ENCODE measurements around the gene ZNRF1. TPM values are rescaled to one million over a fixed set of nuclear protein-coding genes. Genes with fewer than 3 reads are reported as not detected.

ZNRF1 gene
- total and polyA plus RNA-seq, 2 of the 4 experiments (the other 2 are of a cell fraction), result 8.2 to 20.7 TPM

DNA sequence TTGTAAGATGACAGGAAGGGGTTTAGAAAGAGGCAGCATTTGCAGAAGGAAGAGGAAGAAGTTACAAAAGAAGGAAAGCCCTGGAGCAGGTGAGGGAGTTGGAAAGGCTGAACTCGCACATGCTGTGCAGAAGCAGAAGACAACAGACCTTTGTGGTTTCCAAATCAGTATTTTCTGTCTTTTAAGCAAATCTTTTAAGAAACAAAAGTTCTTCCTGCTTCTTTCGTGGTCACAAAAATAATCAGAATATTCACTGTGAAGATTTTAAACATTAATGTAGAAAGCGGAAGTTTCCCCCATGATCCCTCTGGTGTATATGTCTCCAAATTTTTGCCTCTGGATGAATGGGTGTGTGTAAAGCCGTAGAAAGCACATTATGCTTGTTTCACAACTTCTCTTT lies 25.8 kb downstream of the ZNRF1 start:
- Histone ChIP-seq H3K27me3 (ENCODE audit: control insufficient read depth, insufficient read depth, low read length) (no peaks in the 10 kb centered on the region), H3K36me3 (ENCODE audit: control insufficient read depth, insufficient read depth, low read length) (no peaks in the 10 kb centered on the region), H2AK5ac (ENCODE audit: low read depth, low read length) (no peak overlapping the region), H4K8ac (ENCODE audit: low read depth in 2 of 2, low read length in 2 of 2) (0 out of 4 replicates have a peak overlapping the region, but pooled peaks of 1 of the 2 experiments have one; percentile 9), H2BK5ac (ENCODE audit: low read depth, low read length, poor library complexity, severe bottlenecking) (no peak overlapping the region), H4K5ac (ENCODE audit: low read depth, low read length) (0 out of 2 replicates have a peak overlapping the region, but pooled peaks have one; percentile 29), H3K9me3 (ENCODE audit: control insufficient read depth, insufficient read depth, low read length) (peaks cover 4% of the 10 kb centered on the region), H2AFZ (replicated peaks; ENCODE audit: low read length, poor library complexity) (no peak overlapping the region), H2AK9ac (replicated peaks; ENCODE audit: low read depth, low read length, poor library complexity) (no peak overlapping the region), H3K56ac (ENCODE audit: extremely low read depth, insufficient read depth, low read length) (no peak overlapping the region), H3K14ac (replicated peaks; ENCODE audit: low read depth, low read length) (0 out of 2 replicates have a peak overlapping the region, but pooled peaks have one; percentile 10), H3K9me1 (ENCODE audit: insufficient read depth, low read length) (peaks cover 10% of the 10 kb centered on the region; the same call in 1 of the 2 replicates), H2BK120ac (ENCODE audit: low read depth, low read length) (no peak overlapping the region; the same call in 1 of the 2 replicates), H2BK15ac (ENCODE audit: low read depth, low read length) (no peak overlapping the region), H4K91ac (ENCODE audit: insufficient read depth, low read depth, low read length) (peak overlapping the region; percentile 40), H2BK20ac (ENCODE audit: low read depth, low read length) (peak overlapping the region; percentile 27; the same call in 1 of the 2 replicates), H3K4ac (ENCODE audit: low read depth, low read length) (no peak overlapping the region; the same call in 1 of the 2 replicates), H3K4me2 (ENCODE audit: low read depth, low read length) (no peak overlapping the region), H3K18ac (ENCODE audit: low read depth, low read length) (peak overlapping the region; percentile 57; the same call in 1 of the 2 replicates), H3K4me1 (ENCODE audit: control insufficient read depth, insufficient read depth, low read length) (peaks cover 24% of the 10 kb centered on the region), H3K79me1 (ENCODE audit: low read depth in 1 of 2, low read length in 2 of 2) (peaks cover 30 to 61% of the 10 kb centered on the region in 2 experiments), H3K27ac (ENCODE audit: insufficient read depth, low read length) (peak overlapping the region; percentile 30; the same call in 1 of the 2 replicates), H3K4me3 (ENCODE audit: insufficient read depth, low read depth, low read length) (no peak overlapping the region), H3K9ac (ENCODE audit: low read depth, low read length) (no peak overlapping the region), H3K23ac (ENCODE audit: low read depth, low read length) (no peak overlapping the region), H4K20me1 (ENCODE audit: insufficient read depth, low read length) (peaks cover 9% of the 10 kb centered on the region; the same call in 1 of the 2 replicates)
- no CpG with 5 or more reads among the region's 4 CpGs for WGBS, 2 experiments (ENCODE audit: extremely low coverage in 2 of 2, insufficient read length in 1 of 2)
- dilution Hi-C loops (cut with HindIII; ENCODE audit: low sequenced_read_pairs, unreplicated experiment) (no loop called here), in situ Hi-C loops (cut with MboI; ENCODE audit: low sequenced_read_pairs) (no loop called here), intact Hi-C loops (cut with micrococcal nuclease) (no loop called here)
- DNase-seq (no peak), ATAC-seq (ENCODE audit: low read depth) (no peak)
- TF ChIP-seq POLR2A (IDR thresholded peaks at IDR 0.05; ENCODE audit: low read depth, low read length), result no peak
- no peak for TF ChIP-seq RFX5 (IDR thresholded peaks at IDR 0.05; ENCODE audit: low read depth, low read length)
- TF ChIP-seq, protein P1, sequence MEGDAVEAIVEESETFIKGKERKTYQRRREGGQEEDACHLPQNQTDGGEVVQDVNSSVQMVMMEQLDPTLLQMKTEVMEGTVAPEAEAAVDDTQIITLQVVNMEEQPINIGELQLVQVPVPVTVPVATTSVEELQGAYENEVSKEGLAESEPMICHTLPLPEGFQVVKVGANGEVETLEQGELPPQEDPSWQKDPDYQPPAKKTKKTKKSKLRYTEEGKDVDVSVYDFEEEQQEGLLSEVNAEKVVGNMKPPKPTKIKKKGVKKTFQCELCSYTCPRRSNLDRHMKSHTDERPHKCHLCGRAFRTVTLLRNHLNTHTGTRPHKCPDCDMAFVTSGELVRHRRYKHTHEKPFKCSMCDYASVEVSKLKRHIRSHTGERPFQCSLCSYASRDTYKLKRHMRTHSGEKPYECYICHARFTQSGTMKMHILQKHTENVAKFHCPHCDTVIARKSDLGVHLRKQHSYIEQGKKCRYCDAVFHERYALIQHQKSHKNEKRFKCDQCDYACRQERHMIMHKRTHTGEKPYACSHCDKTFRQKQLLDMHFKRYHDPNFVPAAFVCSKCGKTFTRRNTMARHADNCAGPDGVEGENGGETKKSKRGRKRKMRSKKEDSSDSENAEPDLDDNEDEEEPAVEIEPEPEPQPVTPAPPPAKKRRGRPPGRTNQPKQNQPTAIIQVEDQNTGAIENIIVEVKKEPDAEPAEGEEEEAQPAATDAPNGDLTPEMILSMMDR (conservative IDR thresholded peaks at IDR 0.05; ENCODE audit: low read depth, low read length), result no peak
- TF ChIP-seq, protein P2, sequence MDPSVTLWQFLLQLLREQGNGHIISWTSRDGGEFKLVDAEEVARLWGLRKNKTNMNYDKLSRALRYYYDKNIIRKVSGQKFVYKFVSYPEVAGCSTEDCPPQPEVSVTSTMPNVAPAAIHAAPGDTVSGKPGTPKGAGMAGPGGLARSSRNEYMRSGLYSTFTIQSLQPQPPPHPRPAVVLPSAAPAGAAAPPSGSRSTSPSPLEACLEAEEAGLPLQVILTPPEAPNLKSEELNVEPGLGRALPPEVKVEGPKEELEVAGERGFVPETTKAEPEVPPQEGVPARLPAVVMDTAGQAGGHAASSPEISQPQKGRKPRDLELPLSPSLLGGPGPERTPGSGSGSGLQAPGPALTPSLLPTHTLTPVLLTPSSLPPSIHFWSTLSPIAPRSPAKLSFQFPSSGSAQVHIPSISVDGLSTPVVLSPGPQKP (IDR thresholded peaks at IDR 0.05; ENCODE audit: borderline replicate concordance, low read depth, low read length), result no peak
- TF ChIP-seq MAZ (IDR thresholded peaks at IDR 0.05; ENCODE audit: borderline replicate concordance, low read depth, low read length), result no peak
- ChIA-PET CTCF (interaction anchor here (2.2 kb wide), 1 partner anchor 87 kb away, joined by 5 read pairs; no protein-coding TSS in a partner anchor), POLR2A (ENCODE audit: unreplicated experiment) (no interaction called here)
- BruUV-seq (replicated peaks), result no TSS peak
